ENCODE results near the gene JAZF1.

The JAZF1 gene

GRCh38 chr7:28008911-28009310 is 171.7 kb downstream of the JAZF1 start:
- DNase-seq (ENCODE audit: low spot score), result no peak

DNA sequence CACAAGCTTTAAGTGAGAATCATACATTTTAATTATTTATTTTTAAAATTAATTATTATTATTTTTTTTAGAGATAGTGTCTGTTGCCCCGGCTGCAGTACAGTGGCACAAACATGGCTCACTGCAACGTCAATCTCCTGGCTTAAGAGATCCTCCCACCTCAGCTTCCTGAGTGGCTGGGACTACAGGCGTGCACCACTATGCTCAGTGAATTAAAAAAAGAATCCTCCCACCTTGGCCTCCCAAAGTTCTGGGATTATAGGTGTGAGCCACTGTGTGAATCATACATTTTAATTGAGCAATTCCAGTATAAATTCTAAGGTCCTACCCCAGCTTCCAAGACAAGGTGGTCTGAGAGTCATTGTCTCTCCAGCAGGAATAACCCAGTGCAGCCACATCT is 172.4 kb downstream of the JAZF1 start:
- no peak for DNase-seq (ENCODE audit: low spot score)

- DNase-seq (ENCODE audit: low spot score), result no peak
These were observed 174.1 kb downstream of the JAZF1 start for GRCh38 chr7:28006491-28006890.

GRCh38 chr7:28005847-28006231 is 174.8 kb downstream of the JAZF1 start:
- no peak for DNase-seq (ENCODE audit: low spot score)

DNA sequence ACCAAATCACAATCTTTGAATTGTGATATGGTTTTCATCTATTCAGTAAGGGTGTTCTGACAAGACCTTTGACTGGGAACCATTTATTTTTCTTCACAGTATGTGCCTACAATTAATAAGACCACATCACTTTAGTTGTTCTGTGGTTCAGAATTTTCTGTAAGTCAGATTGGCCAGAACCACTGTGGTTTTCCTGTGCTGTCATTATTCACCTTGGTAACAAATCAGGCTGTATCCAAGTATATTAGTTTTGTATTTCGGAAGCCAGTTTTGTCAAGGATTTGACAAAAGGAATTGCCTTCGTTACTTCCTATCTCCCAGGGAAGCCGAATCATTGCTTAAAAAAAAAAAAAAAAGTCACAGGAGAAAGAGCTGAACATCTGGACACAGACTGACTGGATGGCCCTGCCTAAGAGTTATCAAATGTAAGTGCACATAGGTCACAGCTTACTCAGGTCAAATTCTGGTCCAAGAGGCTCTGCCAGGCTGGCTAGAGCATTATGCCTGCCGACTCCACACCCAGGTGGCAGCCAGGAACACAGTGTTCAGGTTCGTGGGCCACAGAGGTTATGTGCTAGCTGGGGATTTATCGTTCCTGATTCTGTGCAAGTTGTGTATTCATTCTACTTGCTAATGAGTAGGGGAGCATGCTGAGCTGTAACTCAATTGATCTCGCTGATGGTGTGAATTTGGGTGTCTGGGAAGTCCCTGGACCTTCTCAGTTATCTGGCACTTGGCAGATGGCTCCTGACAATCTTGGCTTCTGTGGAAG is 175.3 kb downstream of the JAZF1 start:
- DNase-seq (ENCODE audit: low spot score), result peak; percentile 12

DNA sequence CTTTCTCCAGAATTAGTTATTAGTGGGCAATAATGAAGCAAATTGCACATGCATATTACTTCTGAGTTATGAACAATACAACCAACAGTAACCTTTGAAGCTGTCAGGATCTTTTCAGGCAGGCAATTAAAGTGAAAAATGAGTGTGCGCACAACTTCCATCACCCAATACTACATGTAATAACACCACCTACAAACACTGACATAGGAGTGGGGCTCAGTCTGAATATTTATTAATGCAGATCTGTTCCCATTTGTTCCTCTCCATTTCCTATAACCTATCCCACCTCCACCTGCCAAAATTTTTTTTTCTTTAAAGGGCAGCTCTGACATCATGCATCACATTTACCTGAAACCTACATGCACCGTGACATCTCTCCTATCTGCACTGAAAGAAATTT is 177.2 kb downstream of the JAZF1 start:
- no peak for DNase-seq (ENCODE audit: low spot score)

GRCh38 chr7:28002638-28003037 is 178.0 kb downstream of the JAZF1 start:
- no peak for DNase-seq (ENCODE audit: low spot score)

DNA sequence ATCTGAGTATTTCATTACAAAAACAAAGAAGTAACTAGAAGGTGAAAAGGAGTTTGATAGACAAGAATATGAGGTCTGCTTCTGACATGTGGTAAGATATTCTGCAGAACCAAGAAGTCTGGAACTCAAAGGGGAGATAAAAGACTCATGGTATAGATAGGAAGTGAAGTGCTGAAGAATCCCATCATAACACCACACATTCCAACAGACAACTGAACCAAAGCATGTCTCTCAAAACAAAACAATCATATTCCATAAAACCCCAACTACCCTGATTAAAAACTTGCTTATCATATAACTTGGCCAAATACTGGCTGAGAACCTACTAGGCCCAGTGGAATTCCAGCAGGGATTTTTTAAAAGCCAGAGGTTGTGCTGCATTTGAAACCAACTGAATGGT is 178.7 kb downstream of the JAZF1 start:
- DNase-seq (ENCODE audit: low spot score), result no peak

DNA sequence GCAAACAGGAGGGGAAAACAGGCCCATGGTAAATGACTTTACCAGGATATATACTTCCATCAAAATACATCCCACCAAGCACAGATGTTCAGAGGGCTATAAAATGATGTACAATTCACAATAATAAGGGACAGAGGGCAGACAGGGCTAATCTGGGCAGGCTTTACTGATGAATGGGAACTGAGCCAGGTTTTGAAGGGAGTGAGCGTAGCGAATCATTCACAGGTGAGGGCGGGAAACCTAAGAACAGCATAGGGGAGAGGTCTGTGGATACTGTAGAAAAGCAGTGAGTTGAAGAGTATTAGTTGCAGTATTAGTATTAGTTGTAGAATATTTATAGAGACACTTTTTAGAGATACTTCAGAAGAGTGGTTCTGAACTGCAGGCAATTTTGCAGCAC is 180.8 kb downstream of the JAZF1 start:
- no peak for DNase-seq (ENCODE audit: low spot score)

GRCh38 chr7:27998382-27998781 is 182.2 kb downstream of the JAZF1 start:
- DNase-seq (ENCODE audit: low spot score), result no peak

DNA sequence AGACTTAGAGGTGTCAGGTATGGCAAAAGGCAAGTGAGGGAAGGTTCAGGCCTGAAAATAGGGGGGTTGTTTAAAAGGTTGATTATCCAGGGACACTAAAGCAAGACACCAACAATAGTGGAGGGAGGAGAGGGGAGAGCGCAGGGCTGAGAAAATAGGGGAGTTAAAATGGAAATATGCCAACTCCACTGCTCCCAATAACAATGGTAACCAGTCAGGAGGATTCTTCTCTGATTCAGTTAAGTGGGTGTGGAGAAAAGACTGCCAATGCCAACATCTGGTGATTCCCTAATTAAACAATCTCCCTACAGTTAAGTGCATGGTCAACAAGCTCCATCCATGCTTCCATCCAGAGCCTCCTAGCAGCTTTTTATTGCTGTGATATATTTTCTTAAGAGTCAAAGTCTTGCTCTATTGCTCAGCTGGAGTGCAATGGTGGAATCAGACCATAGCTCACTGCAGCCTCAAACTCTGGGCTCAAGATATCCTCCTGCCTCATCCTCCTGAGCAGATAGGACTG is 183.3 kb downstream of the JAZF1 start:
- no peak for DNase-seq (ENCODE audit: low spot score)

- no peak for DNase-seq (ENCODE audit: low spot score)
These were observed 184.5 kb downstream of the JAZF1 start for GRCh38 chr7:27996141-27996540.

DNA sequence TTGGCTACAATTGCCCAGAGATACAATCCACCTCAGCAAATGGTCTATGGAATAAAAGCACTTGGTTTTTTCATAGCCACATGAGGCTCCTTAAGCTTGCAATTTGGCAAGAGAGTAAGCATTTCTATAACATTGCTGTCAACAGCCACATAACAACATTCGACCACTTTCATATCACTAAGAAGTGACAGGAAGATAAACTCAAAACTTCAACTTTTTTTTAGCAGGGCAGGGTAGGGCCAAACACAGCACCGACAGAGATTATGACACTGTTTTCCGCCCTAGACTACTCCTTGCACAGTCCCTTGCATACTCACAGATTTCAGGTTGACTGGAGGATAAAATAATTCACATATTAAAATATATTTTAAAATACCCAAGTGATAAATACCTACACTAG is 185.4 kb downstream of the JAZF1 start:
- no peak for DNase-seq (ENCODE audit: low spot score)

DNA sequence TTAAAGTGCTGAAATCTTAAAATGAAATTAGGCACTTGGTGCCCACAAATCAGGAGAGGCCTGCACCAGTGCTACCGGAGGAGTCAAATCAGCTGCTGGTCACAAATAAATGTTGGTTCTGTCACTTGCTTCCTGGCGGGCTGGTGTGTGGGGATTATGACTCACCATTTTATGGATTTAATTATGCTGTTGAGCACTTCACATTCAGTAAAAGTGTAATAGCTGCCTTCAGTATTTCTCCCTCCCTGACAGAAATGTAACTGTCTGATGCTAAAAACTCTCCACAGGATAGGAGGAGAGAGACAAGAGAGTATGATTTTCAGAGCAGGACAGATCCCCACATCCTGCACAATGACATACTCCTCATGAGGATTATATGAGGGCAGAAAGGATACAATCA is 186.0 kb downstream of the JAZF1 start:
- DNase-seq (ENCODE audit: low spot score), result peak; percentile 66

- DNase-seq (ENCODE audit: low spot score), result no peak
These were observed 187.7 kb downstream of the JAZF1 start for GRCh38 chr7:27992755-27993493.

- DNase-seq (ENCODE audit: low spot score), result no peak
These were observed 188.5 kb downstream of the JAZF1 start for GRCh38 chr7:27992097-27992496.

- DNase-seq (ENCODE audit: low spot score), result no peak
These were observed 189.5 kb downstream of the JAZF1 start for GRCh38 chr7:27991006-27991528.

GRCh38 chr7:27976531-27976930 is 204.1 kb downstream of the JAZF1 start:
- DNase-seq (ENCODE audit: low spot score), result no peak

- DNase-seq (ENCODE audit: low spot score), result no peak
These were observed 207.0 kb downstream of the JAZF1 start for GRCh38 chr7:27973625-27974024.

GRCh38 chr7:27972276-27972675 is 208.3 kb downstream of the JAZF1 start:
- DNase-seq (ENCODE audit: low spot score), result no peak

- DNase-seq (ENCODE audit: low spot score), result no peak
These were observed 209.3 kb downstream of the JAZF1 start for GRCh38 chr7:27971171-27971812.

GRCh38 chr7:27970350-27970749 is 210.2 kb downstream of the JAZF1 start:
- no peak for DNase-seq (ENCODE audit: low spot score)

DNA sequence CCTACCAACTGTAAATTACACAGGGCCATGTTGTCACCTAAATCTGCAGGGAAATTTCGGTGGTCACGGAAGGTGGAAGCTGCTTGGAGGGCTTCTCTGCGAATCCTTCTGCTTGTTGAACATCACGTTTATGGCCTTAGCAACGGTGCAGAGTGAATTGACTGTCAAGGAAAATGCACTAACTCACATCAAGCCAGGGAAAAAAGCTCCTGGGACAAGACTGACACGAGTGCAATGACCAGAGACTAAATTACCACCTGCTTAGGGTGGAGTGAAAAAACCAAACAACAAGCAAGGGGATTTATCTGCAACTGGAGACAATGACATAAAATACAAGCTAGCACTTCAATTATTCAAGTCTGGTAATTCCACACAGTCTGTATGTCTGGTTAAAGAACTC is 211.2 kb downstream of the JAZF1 start:
- DNase-seq (ENCODE audit: low spot score), result no peak
